GM18498 (cell line): ENCODE results near the gene B3GALT6.

Source experiments
- ATAC-seq: cut with Tn5 transposase; IDR thresholded peaks from one replicate; pipeline ENCODE4 v1.9.1; 2021; ENCODE audit warnings: mild to moderate bottlenecking, moderate library complexity; ENCODE audit not compliant: unreplicated experiment

B3GALT6 gene

GRCh38 chr1:1200876-1201810 lies 30.9 kb upstream of the B3GALT6 start:
- peak; percentile 45 for ATAC-seq

GRCh38 chr1:1202831-1203560 lies 29.0 kb upstream of the B3GALT6 start:
- no peak for ATAC-seq

GRCh38 chr1:1203561-1204424 lies 28.2 kb upstream of the B3GALT6 start:
- ATAC-seq = no peak

GRCh38 chr1:1204425-1204920 lies 27.6 kb upstream of the B3GALT6 start:
- no peak for ATAC-seq

GRCh38 chr1:1204998-1205768 lies 26.9 kb upstream of the B3GALT6 start:
- ATAC-seq = no peak

- no peak for ATAC-seq
These were observed 26.2 kb upstream of the B3GALT6 start for GRCh38 chr1:1205769-1206375.

- no peak for ATAC-seq
These were observed 25.6 kb upstream of the B3GALT6 start, which contains the start of gene TNFRSF18 for GRCh38 chr1:1206376-1206965. TNFRSF18 (minus strand) TSS chr1:1206592; CDS start chr1:1206571, 21 bp downstream.

GRCh38 chr1:1206966-1207531 lies 25.0 kb upstream of the B3GALT6 start:
- no peak for ATAC-seq

GRCh38 chr1:1207571-1207892 lies 24.5 kb upstream of the B3GALT6 start:
- no peak for ATAC-seq

GRCh38 chr1:1208713-1209433 lies 23.2 kb upstream of the B3GALT6 start:
- ATAC-seq = no peak

- ATAC-seq = no peak
These were observed 21.1 kb upstream of the B3GALT6 start for GRCh38 chr1:1210726-1211540.

GRCh38 chr1:1211541-1212441 lies 20.2 kb upstream of the B3GALT6 start:
- ATAC-seq = no peak

GRCh38 chr1:1212780-1213344 lies 19.2 kb upstream of the B3GALT6 start:
- ATAC-seq = no peak

- ATAC-seq = no peak
These were observed 18.4 kb upstream of the B3GALT6 start, which contains the start of gene TNFRSF4 for GRCh38 chr1:1213345-1214265. TNFRSF4 (minus strand) TSS chr1:1214153; CDS start chr1:1214127, 26 bp downstream.

- ATAC-seq = no peak
These were observed 16.9 kb upstream of the B3GALT6 start for GRCh38 chr1:1215080-1215676.
